ENCODE results near the gene EXT2.

- no peak for TF ChIP-seq CTCF (IDR thresholded peaks at IDR 0.05)
- TF ChIP-seq POLR2A (IDR thresholded peaks at IDR 0.05): no peak
Measured at GRCh38 chr11:44244639-44245310, 149.3 kb downstream of the EXT2 start.
